ENCODE results near the gene PXK.

Gene PXK

DNA sequence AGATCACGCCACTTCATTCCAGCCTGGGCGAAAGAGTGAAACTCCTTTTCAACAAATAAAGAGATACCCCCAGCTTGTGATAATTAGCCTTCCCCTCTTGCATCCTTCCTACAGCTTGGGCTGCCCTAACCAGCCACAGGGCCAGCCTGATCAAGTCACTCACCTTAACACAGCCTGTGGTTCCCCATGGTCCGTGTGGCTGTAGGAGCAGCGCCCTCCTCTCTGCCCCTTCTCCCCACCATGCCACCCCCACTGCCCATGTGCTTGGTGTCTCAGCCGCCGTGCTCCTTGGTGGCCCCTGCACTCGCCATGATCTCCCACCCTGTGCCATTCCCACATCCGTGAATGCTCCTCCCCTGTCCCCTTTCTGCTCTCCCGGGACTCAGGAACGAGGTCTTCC, 39.8 kb upstream of the PXK start:
- no peaks in the 10 kb centered on the region for H3K9me3 ChIP-seq (ENCODE audit: insufficient read depth, low read depth, low read length)
- no peak overlapping the region for H3K9ac ChIP-seq (ENCODE audit: low read depth, low read length, poor library complexity, severe bottlenecking)
- H3F3A ChIP-seq (ENCODE audit: low read depth) = no peaks in the 10 kb centered on the region
- no peaks in the 10 kb centered on the region for H3K27me3 ChIP-seq (ENCODE audit: insufficient read depth, low read length, poor library complexity, severe bottlenecking)
- H3K36me3 ChIP-seq (ENCODE audit: insufficient read depth, low read length) = no peaks in the 10 kb centered on the region
- no peak overlapping the region for H3K4me3 ChIP-seq (ENCODE audit: low read length, poor library complexity, severe bottlenecking)
- H3K9me2 ChIP-seq (replicated peaks; ENCODE audit: low read depth, low read length) = no peaks in the 10 kb centered on the region
- H3K4me2 ChIP-seq (ENCODE audit: low read depth, low read length, poor library complexity, severe bottlenecking) = no peak overlapping the region
- no peak overlapping the region for H2AFZ ChIP-seq (ENCODE audit: low read length)
- no peaks in the 10 kb centered on the region for H3K79me2 ChIP-seq (ENCODE audit: insufficient read depth, low read length)
- TF ChIP-seq, protein P1, sequence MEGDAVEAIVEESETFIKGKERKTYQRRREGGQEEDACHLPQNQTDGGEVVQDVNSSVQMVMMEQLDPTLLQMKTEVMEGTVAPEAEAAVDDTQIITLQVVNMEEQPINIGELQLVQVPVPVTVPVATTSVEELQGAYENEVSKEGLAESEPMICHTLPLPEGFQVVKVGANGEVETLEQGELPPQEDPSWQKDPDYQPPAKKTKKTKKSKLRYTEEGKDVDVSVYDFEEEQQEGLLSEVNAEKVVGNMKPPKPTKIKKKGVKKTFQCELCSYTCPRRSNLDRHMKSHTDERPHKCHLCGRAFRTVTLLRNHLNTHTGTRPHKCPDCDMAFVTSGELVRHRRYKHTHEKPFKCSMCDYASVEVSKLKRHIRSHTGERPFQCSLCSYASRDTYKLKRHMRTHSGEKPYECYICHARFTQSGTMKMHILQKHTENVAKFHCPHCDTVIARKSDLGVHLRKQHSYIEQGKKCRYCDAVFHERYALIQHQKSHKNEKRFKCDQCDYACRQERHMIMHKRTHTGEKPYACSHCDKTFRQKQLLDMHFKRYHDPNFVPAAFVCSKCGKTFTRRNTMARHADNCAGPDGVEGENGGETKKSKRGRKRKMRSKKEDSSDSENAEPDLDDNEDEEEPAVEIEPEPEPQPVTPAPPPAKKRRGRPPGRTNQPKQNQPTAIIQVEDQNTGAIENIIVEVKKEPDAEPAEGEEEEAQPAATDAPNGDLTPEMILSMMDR (conservative IDR thresholded peaks at IDR 0.05; ENCODE audit: low read length) = no peak
- no peak for TF ChIP-seq EZH2phosphoT487 (IDR thresholded peaks at IDR 0.05; ENCODE audit: borderline replicate concordance)
- no peaks in the 10 kb centered on the region for H4K20me1 ChIP-seq (ENCODE audit: insufficient read depth, low read length, poor library complexity, severe bottlenecking)
- no peaks in the 10 kb centered on the region for H3K4me1 ChIP-seq (ENCODE audit: insufficient read depth, low read length, poor library complexity, severe bottlenecking)

DNA sequence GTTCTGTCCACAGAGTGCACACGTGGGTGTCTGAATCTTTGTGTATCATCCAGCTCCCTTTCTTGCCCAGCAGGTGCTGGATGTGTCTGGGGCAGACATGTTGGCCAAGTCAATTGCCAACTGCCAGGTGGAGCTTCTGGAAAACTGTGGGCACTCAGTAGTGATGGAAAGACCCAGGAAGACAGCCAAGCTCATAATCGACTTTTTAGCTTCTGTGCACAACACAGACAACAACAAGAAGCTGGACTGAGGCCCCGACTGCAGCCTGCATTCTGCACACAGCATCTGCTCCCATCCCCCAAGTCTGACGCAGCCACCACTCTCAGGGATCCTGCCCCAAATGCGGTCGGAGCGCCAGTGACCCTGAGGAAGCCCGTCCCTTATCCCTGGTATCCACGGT, 39.2 kb upstream of the PXK start:
- Histone ChIP-seq H3K27me3 (ENCODE audit: insufficient read depth, low read length, poor library complexity, severe bottlenecking) (no peaks in the 10 kb centered on the region), H3K4me1 (ENCODE audit: insufficient read depth, low read length, poor library complexity, severe bottlenecking) (no peaks in the 10 kb centered on the region), H3K36me3 (ENCODE audit: insufficient read depth, low read length) (no peaks in the 10 kb centered on the region), H3K79me2 (ENCODE audit: insufficient read depth, low read length) (no peaks in the 10 kb centered on the region), H2AFZ (ENCODE audit: low read length) (no peak overlapping the region), H3K4me2 (ENCODE audit: low read depth, low read length, poor library complexity, severe bottlenecking) (no peak overlapping the region), H3K4me3 (ENCODE audit: low read length, poor library complexity, severe bottlenecking) (no peak overlapping the region), H4K20me1 (ENCODE audit: insufficient read depth, low read length, poor library complexity, severe bottlenecking) (no peaks in the 10 kb centered on the region), H3K9me3 (ENCODE audit: insufficient read depth, low read depth, low read length) (no peaks in the 10 kb centered on the region), H3K9me2 (replicated peaks; ENCODE audit: low read depth, low read length) (no peaks in the 10 kb centered on the region), H3K9ac (ENCODE audit: low read depth, low read length, poor library complexity, severe bottlenecking) (no peak overlapping the region), H3F3A (ENCODE audit: low read depth) (no peaks in the 10 kb centered on the region)
- TF ChIP-seq EZH2phosphoT487 (IDR thresholded peaks at IDR 0.05; ENCODE audit: borderline replicate concordance) = no peak
- TF ChIP-seq, protein P1 (conservative IDR thresholded peaks at IDR 0.05; ENCODE audit: low read length) = no peak

DNA sequence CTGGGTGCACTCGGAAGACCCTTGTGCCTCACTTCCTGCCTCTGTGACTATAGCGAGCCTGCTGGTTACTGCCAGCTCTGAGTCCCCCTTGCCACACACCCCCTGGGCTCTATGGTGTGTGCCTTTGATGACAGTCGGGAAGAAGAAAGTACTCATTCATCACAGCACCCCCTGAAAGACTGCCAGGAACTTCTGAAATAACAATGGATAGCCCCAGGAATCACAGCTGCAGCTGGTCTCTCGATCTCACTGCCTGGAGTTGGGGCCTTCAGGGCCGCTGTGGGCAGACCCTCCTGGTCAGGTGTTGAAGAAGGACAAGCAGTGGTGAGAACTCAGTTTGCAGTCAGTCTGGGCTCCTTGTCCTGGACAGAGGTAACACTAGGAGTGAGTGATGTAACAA, 36.4 kb upstream of the PXK start:
- no peaks in the 10 kb centered on the region for H3K4me1 ChIP-seq (ENCODE audit: insufficient read depth, low read length, poor library complexity, severe bottlenecking)
- no peaks in the 10 kb centered on the region for H3K9me2 ChIP-seq (replicated peaks; ENCODE audit: low read depth, low read length)
- H3K27me3 ChIP-seq (ENCODE audit: insufficient read depth, low read length, poor library complexity, severe bottlenecking) = no peaks in the 10 kb centered on the region
- no peaks in the 10 kb centered on the region for H3K36me3 ChIP-seq (ENCODE audit: insufficient read depth, low read length)
- H3K9me3 ChIP-seq (ENCODE audit: insufficient read depth, low read depth, low read length) = no peaks in the 10 kb centered on the region
- no peak overlapping the region for H3K9ac ChIP-seq (ENCODE audit: low read depth, low read length, poor library complexity, severe bottlenecking)
- H3F3A ChIP-seq (ENCODE audit: low read depth) = no peaks in the 10 kb centered on the region
- TF ChIP-seq, protein P1 (conservative IDR thresholded peaks at IDR 0.05; ENCODE audit: low read length) = no peak
- no peak for TF ChIP-seq EZH2phosphoT487 (IDR thresholded peaks at IDR 0.05; ENCODE audit: borderline replicate concordance)
- no peaks in the 10 kb centered on the region for H3K79me2 ChIP-seq (ENCODE audit: insufficient read depth, low read length)
- no peak overlapping the region for H3K4me2 ChIP-seq (ENCODE audit: low read depth, low read length, poor library complexity, severe bottlenecking)
- no peak overlapping the region for H3K4me3 ChIP-seq (ENCODE audit: low read length, poor library complexity, severe bottlenecking)
- H2AFZ ChIP-seq (ENCODE audit: low read length) = no peak overlapping the region
- H4K20me1 ChIP-seq (ENCODE audit: insufficient read depth, low read length, poor library complexity, severe bottlenecking) = no peaks in the 10 kb centered on the region

Data from Loucy (cell line).